GM18511 (cell line): Measurements from ENCODE around the gene ZNF653.
"Not testable (repeated sequence)": the region's sequence is repeated elsewhere in the genome, so short reads cannot be mapped to it uniquely, and the experiment has no call there.

Experiments used
- ATAC-seq: cut with Tn5 transposase; IDR thresholded peaks from one replicate; pipeline ENCODE4 v1.9.1; 2021; ENCODE audit warnings: mild to moderate bottlenecking, moderate library complexity; ENCODE audit not compliant: unreplicated experiment

Gene ZNF653

GRCh38 chr19:11483366-11484111 lies 22.1 kb downstream of the ZNF653 start:
- no peak for ATAC-seq

GRCh38 chr19:11482384-11483050 lies 23.1 kb downstream of the ZNF653 start:
- ATAC-seq, result peak; percentile 49

GRCh38 chr19:11481534-11482383 lies 23.9 kb downstream of the ZNF653 start:
- peak; percentile 48 for ATAC-seq

DNA sequence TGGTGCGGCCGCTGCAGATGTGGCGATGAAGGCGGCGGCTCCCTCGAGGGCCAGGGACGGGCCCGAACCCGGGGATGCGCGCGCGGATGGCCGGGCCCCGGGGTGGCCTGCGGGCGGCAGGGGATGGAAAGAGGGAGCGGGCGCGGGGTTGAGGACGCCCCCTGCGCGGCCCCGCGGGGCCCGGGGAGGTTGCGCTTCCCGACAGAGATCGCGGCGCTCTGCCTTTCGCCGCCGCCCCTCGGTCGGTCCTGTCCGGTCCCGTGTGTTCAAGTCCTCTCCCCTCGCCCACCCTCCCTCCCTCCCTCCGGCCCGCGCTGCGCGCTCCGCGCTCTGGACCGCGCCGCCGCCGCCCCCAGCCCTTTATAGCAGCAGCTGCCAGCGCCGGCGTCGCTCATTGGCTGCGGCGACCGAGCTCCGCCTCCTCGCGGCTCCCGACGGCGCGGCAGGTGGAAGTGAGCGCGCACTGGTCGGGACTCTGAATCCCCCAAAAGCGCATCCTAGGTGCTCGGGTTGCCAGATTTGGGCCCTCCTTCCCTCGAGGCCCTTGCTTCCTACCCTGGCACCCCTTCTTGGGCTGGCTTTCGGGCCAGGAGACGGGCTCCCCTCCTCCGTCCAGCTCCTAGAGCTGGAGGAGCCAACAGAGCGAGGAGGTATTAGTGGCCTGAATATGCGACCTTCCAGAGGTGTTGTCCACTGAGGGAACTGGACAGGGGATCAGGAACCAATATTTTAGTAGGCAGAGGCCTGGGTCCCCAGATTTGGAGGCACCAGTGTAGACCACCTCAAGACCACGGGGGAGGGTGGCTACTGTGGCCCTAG lies 24.7 kb downstream of the ZNF653 start, which contains the start of gene ELAVL3:
ELAVL3 (minus strand) TSS at position 332 of the 819 bp plus-strand sequence. CDS start 438 bp downstream, outside the sequence.
- ATAC-seq, result no peak

GRCh38 chr19:11479898-11480714 lies 25.5 kb downstream of the ZNF653 start:
- ATAC-seq, result no peak

- no peak for ATAC-seq
Observed at GRCh38 chr19:11479090-11479897, 26.3 kb downstream of the ZNF653 start.

DNA sequence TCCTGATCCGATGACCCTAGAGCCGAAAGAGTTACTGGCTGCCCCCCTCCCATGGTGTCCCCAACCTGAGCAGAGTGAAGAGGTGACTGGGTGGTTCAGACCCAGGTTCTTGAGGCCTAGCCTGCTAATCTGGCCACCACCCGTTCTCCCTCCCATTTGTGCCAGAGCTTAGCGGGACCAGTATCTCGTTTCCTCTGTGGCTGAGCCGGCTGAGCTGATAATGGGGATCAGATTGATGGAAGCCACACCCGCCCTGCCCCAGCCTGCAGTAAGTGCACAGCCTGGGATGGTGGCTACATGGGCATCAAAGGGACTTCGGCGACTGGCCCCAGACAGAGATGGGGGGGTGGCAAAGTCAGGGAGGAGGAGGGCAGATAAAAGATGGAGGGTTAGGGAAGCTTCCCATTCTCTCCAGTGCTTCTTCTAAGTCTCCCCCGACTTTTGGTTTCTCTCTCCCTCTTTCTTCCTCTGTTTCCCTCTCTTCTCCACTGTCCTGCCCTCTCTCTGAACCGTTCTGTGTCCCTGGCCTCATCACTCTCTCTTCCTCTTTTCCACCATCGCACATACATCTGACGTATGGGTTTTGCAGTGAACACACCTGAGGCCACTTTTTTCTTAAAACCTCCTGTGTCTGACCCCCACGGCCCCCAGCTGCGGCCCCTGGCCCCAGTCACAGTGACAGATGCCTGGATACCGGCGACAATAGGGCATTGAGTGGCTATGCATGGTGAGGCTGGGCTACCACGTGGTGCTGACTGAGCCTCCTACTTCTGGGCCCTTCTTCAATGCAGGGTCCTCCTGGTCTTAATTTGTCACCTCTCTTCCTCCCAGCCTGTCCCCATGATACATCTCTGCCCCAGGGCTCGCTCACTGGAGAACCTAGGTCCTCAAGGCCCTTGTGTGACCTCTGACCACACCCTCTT lies 27.2 kb downstream of the ZNF653 start:
- ATAC-seq, result no peak

- no peak for ATAC-seq
Observed at GRCh38 chr19:11475861-11476260, 29.8 kb downstream of the ZNF653 start.

DNA sequence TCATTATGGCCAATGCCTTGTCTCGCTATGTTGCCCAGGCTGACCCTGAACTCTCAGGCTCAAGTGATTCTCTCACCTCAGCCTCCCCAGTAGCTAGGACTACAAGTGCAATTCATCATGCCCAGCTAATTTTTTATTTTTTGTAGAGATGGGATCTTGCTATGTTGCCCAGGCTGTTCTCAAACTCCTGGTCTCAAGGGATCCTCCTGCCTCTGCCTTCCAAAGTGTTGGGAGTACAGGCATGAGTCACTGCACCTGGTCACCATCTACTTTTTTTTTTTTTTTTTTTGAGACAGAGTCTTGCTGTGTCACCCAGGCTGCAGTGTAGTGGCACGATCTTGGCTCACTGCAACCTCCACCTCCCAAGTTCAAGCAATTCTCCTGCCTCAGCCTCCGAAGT lies 30.3 kb downstream of the ZNF653 start:
- ATAC-seq, result not testable (repeated sequence)

DNA sequence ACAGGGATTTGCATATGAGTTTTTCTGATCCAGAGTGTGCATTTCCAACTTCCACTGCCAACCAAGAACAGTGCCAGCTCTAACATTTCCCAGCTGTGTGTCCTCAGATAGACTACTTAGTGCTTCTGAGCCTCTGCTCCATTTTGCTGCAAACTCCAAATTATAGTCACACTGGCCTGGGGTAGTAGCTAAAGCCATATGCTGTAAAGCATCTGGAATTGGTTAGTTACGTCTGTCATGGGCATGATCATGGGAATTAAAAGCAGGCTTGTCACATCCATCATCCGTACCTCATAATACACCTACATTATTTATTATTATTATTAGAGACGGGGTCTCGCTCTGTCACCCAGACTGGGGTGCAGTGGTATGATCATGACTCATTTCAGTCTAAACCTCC lies 31.9 kb downstream of the ZNF653 start:
- ATAC-seq, result no peak

DNA sequence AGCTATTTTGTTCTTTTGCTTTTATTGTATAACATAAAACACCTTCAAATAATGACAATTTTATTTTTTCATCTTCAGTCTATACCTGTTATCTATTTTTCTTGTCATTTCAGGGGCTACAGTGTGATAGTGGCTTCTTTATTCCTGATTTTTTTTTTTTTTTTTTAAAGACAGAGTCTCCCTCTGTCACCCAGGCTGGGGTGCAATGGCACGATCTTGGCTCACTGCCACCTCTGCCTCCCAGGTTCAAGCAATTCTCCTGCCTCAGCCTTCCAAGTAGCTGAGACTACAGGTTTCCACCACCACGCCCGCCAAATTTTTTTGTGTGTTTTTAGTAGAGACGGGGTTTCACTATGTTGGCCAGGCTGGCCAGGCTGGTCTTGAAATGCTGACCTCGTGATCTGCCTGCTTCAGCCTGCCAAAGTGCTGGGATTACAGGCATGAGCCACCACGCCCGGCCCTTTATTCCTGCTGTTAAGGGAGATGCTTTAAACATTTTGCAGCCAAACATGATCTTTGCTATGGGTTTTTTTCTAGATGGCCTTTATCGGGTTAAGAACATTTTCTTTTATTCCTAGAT lies 37.3 kb downstream of the ZNF653 start:
- not testable (repeated sequence) for ATAC-seq

DNA sequence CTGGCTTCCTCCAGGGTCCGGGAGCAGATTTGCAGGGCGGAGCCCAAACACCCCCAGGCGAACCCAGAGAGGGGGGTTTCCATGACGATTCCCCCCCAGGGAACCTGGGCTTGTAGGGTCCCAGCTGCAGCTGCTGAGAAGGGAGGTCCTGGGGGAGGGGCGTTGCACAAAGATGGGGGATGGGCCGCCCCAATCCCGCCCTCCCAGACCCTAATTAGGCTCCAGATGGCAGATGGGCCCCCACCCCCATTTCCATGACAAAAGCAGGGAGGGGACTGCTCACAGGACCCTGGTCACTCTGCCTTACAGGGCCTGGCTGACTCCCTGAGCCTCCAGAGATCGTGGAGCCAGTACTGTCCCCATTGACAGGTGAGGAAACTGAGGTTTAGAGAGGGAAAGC lies 40.0 kb downstream of the ZNF653 start:
- no peak for ATAC-seq

DNA sequence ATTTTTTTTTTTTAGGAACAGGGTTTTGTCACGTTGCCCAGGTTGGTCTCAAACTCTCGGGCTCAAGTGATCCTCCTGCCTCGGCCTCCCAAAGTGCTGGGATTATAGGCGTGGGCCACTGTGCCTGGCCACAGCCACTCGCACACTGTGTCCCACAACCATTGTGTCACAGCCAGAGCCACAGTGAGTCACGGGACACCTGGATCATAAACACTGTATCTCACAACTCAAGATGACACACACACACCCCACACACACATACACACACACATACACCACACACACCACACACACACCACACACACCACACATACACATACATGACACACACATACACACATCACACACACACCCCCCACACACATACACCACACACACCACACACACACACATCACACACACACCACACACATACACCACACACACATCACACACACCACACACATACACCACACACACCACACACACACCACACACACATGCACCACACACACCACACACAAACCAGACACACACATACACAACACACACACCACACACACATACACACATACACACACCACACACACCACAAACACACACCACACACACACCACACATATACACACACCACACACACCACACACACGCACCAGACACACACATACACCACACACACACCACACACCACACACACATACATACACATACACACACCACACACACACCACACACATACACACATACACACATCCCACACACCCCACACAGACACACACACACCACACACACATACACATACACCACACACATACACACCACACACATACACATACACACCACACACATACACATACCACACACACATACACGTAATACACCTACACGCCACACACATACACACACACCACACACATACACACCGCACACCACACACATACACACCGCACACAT lies 41.0 kb downstream of the ZNF653 start:
- no peak for ATAC-seq

GRCh38 chr19:11463391-11463790 lies 42.2 kb downstream of the ZNF653 start:
- ATAC-seq, result no peak

GRCh38 chr19:11461453-11461852 lies 44.2 kb downstream of the ZNF653 start:
- no peak for ATAC-seq

DNA sequence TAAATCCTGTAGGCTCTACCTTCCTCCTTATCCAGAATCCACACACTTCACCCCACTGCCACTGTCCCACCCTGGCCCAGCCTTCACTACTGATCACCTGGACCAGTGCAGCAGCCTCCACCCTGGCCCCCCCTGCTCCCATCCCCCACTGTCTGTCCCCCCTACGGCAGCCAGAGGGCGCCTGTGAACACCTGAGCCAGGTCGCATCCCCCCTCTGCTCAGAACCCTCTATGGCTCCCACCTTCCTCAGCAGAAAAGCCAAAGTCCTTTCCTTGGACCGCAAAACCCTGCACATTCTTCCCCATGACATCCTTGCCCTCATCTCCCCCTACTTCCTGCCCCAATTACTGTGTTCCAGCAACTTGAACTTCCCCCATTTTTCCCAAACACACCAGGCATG lies 45.4 kb downstream of the ZNF653 start:
- ATAC-seq, result no peak
